Stimulated activated naive CD8-positive, alpha-beta T cell treated with anti-CD3 and anti-CD28 coated beads, Interleukin-15, Interleukin-2, amounts not matched to agents 100 ng/mL and 50 ng/mL, for 24 hours (primary cell): ENCODE results near the gene SST.

Experiments used
- H3K27ac Mint-ChIP-seq: one replicate; pipeline ENCODE4 v1.8.0; 2021; ENCODE audit warnings: mild to moderate bottlenecking, mixed read lengths
- H3K27me3 Mint-ChIP-seq: one replicate; pipeline ENCODE4 v1.8.0; 2021; ENCODE audit warnings: mixed read lengths
- H3K36me3 Mint-ChIP-seq: one replicate; pipeline ENCODE4 v1.8.0; 2021; ENCODE audit warnings: low read depth, mixed read lengths
- H3K4me1 Mint-ChIP-seq: one replicate; pipeline ENCODE4 v1.8.0; 2021; ENCODE audit warnings: low read depth, mixed read lengths
- H3K4me3 Mint-ChIP-seq: one replicate; pipeline ENCODE4 v1.8.0; 2021; ENCODE audit warnings: mild to moderate bottlenecking, mixed read lengths
- H3K9me3 Mint-ChIP-seq: one replicate; pipeline ENCODE4 v1.8.0; 2021; ENCODE audit warnings: mixed read lengths

Gene SST

GRCh38 chr3:187669675-187670504 is at the start of gene SST:
TSS of gene SST (minus strand) at chr3:187670394. CDS start at chr3:187670291, 103 bp downstream.
- Mint-ChIP-seq H3K27ac (no peak within 1 kb of the TSS), H3K4me3 (no peak within 1 kb of the TSS), H3K4me1 (peaks cover 12% of the 10 kb centered on the region), H3K9me3 (no peaks in the 10 kb centered on the region), H3K36me3 (no peaks in the 10 kb centered on the region), H3K27me3 (peaks cover 73% of the 10 kb centered on the region)

GRCh38 chr3:187719628-187720336 is 49.6 kb upstream of the SST start:
- H3K27me3 Mint-ChIP-seq: no peaks in the 10 kb centered on the region
- H3K9me3 Mint-ChIP-seq: no peaks in the 10 kb centered on the region
- no peak overlapping the region for H3K4me3 Mint-ChIP-seq
- H3K4me1 Mint-ChIP-seq: no peaks in the 10 kb centered on the region
- H3K36me3 Mint-ChIP-seq: peaks cover 33% of the 10 kb centered on the region
- H3K27ac Mint-ChIP-seq: no peak overlapping the region

DNA sequence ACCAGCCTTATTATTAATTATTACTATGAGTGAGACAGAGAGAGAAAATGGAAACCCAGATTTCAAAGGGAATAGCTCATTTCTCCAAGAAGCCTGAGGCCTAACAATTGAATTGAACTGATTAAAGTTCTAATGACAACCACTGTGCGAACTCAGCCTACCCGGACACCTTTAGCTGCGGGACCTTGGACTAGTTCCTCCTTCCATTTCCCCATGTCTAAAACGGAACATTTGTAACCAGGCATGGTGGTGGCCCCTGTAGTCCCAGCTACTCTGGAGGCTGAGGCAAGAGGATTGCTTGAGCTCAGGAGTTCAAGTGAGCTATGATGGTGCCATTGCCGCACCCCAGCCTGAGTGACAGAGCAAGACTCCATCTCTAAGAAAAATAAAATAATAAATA is 48.6 kb upstream of the SST start:
- Mint-ChIP-seq H3K4me1 (peaks cover 5% of the 10 kb centered on the region), H3K27ac (no peak overlapping the region), H3K27me3 (peaks cover 3% of the 10 kb centered on the region), H3K36me3 (peaks cover 23% of the 10 kb centered on the region), H3K4me3 (no peak overlapping the region), H3K9me3 (no peaks in the 10 kb centered on the region)

DNA sequence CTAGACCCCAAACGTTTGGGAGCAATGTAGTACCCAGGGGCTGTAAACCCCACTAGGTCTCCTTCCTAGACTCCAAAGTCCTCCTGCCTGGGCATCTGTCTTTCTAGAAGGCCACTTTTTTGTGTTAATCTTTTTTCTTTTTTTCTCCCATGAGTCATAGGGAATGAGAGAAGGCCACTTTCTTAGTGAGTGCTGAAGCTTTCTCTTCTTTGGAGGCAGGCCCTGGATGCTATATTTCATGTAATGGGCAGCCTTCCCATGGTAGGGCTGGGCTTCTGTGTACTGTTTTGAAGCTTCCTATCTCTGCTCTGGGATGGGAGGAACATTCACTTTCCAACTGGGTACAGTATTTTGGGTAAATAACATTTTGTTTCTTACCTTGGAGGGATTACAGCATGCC is 47.4 kb upstream of the SST start:
- no peaks in the 10 kb centered on the region for H3K9me3 Mint-ChIP-seq
- peaks cover 3% of the 10 kb centered on the region for H3K27me3 Mint-ChIP-seq
- peaks cover 5% of the 10 kb centered on the region for H3K4me1 Mint-ChIP-seq
- no peak overlapping the region for H3K4me3 Mint-ChIP-seq
- peaks cover 12% of the 10 kb centered on the region for H3K36me3 Mint-ChIP-seq
- no peak overlapping the region for H3K27ac Mint-ChIP-seq

- peaks cover 5% of the 10 kb centered on the region for H3K4me1 Mint-ChIP-seq
- H3K9me3 Mint-ChIP-seq: no peaks in the 10 kb centered on the region
- peaks cover 3% of the 10 kb centered on the region for H3K27me3 Mint-ChIP-seq
- H3K4me3 Mint-ChIP-seq: no peak overlapping the region
- H3K36me3 Mint-ChIP-seq: no peaks in the 10 kb centered on the region
- H3K27ac Mint-ChIP-seq: no peak overlapping the region
Observed at GRCh38 chr3:187714404-187714979, 44.3 kb upstream of the SST start.

- Mint-ChIP-seq H3K36me3 (no peaks in the 10 kb centered on the region), H3K4me3 (no peak overlapping the region), H3K27ac (no peak overlapping the region), H3K27me3 (peaks cover 3% of the 10 kb centered on the region), H3K4me1 (peaks cover 5% of the 10 kb centered on the region), H3K9me3 (no peaks in the 10 kb centered on the region)
Observed at GRCh38 chr3:187713504-187713903, 43.3 kb upstream of the SST start.

DNA sequence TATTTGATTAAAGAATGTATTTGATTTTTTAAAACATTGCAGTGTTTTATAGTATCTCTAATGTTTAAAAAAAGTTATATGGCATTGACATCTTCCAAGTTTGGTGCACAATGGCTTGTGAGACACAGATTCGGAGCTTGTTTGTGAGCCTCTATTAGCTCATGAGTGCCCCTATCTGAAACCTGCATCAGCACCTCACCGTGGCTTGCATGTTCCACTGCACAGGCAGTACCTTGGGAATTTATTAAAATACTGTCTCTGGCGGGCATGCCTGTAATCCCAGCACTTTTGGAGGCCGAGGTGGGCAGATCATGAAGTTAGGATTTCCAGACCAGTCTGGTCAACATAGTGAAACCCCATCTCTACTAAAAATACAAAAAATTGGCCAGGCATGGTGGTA is 39.0 kb upstream of the SST start:
- Mint-ChIP-seq H3K9me3 (no peaks in the 10 kb centered on the region), H3K36me3 (no peaks in the 10 kb centered on the region), H3K27me3 (no peaks in the 10 kb centered on the region), H3K4me1 (peaks cover 3% of the 10 kb centered on the region), H3K4me3 (no peak overlapping the region), H3K27ac (no peak overlapping the region)

DNA sequence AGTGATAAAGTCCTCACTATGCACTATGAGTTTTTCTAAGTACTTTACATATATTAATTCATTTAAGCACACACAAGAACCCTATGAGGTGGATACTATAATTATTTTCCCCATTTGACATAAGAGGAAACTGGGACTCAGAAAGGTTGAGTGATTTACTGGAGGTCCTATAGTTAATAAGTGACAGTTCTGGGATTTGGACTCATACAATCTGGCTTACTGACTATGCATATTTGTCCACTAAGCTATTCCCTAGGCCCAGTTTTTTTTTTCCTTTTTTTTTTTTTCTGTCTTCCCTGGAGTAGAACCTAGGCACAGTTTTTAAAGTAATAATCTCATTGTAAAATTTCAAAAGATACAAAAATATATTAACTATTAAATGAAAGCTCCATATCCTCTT is 38.5 kb upstream of the SST start:
- no peak overlapping the region for H3K4me3 Mint-ChIP-seq
- H3K36me3 Mint-ChIP-seq: no peaks in the 10 kb centered on the region
- H3K27me3 Mint-ChIP-seq: no peaks in the 10 kb centered on the region
- no peaks in the 10 kb centered on the region for H3K9me3 Mint-ChIP-seq
- no peak overlapping the region for H3K27ac Mint-ChIP-seq
- no peaks in the 10 kb centered on the region for H3K4me1 Mint-ChIP-seq

DNA sequence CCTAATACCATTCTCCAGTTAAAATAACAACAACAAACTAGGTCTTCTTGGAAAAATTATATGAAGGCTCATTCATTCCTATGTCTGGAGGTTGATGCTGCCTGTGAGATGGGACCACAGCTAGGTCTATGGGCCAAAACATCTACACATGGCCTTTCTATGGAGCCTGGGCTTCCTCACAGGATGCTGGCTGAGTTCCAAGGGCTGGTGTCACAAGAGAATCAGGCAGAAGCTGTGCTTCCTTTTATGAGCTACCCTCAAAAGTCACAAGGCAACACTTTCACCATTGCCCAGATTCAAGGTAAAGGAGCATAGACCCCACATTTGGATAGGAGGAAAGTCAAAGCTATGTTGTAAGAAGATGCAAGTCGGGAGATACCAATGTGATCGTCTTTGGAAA is 36.8 kb upstream of the SST start:
- Mint-ChIP-seq H3K27ac (no peak overlapping the region), H3K9me3 (no peaks in the 10 kb centered on the region), H3K4me1 (no peaks in the 10 kb centered on the region), H3K36me3 (no peaks in the 10 kb centered on the region), H3K4me3 (no peak overlapping the region), H3K27me3 (no peaks in the 10 kb centered on the region)

GRCh38 chr3:187705164-187705563 is 35.0 kb upstream of the SST start:
- Mint-ChIP-seq H3K36me3 (no peaks in the 10 kb centered on the region), H3K27ac (no peak overlapping the region), H3K4me1 (no peaks in the 10 kb centered on the region), H3K9me3 (no peaks in the 10 kb centered on the region), H3K27me3 (no peaks in the 10 kb centered on the region), H3K4me3 (no peak overlapping the region)

DNA sequence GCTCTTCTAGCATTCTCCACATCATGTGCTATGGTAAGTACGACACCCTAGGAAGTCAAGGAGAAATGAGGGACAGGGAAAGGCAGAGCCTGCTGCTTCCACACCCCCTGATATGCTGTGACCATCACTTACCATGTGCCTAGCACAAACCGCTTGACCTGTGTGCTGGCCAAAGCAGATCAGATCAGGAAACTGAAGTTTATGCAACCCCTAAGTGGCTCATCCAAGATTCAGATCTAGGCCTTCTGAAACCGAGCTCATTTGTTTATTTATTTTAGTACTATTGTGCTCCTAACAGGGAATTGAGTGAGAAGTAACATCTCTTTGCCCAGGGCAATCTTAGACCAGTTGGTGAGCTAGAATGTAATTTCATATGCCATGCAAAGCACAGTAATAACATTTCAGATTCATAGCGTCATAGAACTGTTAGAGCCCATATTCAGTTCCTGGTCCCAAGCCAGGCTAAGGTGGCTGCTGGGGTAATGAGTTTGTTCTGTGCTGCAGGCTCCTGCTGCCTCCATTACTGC is 32.4 kb upstream of the SST start, which contains the start of gene RTP2:
Gene RTP2 (minus strand): TSS at position 51 of the 527 bp plus-strand sequence. CDS start 429 bp downstream, outside the sequence.
- Mint-ChIP-seq H3K4me1 (no peaks in the 10 kb centered on the region), H3K27me3 (no peaks in the 10 kb centered on the region), H3K27ac (no peak within 1 kb of the TSS), H3K36me3 (no peaks in the 10 kb centered on the region), H3K9me3 (no peaks in the 10 kb centered on the region), H3K4me3 (no peak within 1 kb of the TSS)

- Mint-ChIP-seq H3K4me1 (no peaks in the 10 kb centered on the region), H3K36me3 (no peaks in the 10 kb centered on the region), H3K9me3 (no peaks in the 10 kb centered on the region), H3K27me3 (peaks cover 9% of the 10 kb centered on the region), H3K4me3 (no peak overlapping the region), H3K27ac (no peak overlapping the region)
Observed at GRCh38 chr3:187700249-187700648, 30.1 kb upstream of the SST start.

DNA sequence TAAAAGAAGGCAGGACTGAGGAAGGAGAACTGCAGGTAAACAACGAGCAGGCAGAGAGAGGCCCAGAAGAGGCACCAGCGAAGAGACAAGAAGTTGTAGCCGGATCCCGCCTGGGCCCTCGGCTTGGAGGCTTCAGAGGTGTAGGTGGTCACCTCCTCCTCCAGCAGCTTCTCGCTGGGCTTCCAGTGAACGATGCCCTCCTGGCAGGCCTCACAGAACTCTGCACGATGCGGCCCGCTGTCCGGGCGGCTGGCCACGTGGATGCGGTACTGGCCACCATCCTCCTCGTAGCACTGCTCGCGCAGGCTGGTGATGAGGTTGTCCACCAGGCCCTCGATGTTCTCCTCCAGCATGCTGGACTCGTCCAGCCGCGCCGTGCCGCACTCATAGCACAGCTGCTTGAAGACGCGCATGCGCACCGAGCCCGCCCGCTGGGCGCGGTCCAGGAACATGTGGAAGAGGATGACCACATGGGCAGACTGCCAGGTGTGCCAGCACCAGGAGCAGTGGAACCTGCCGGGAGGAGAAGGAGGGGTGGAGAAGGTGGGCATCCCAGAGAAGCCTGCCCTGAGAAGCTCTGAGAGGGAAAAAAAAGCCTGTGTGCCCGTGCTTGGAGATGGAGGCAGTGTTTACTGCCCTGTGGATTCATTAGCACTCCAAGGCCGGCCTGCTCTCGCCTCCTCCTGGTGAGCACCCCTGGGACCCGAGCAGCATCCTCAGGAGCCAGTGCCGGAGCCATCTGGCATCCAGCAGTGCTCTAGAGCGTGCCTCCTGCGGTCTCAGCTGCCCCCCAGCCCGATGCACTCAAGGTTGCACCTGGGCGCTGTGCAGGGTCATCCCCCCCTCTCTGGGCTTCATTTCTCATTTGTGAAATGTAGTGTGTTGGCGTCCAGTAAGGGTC is 28.6 kb upstream of the SST start:
- H3K36me3 Mint-ChIP-seq: no peaks in the 10 kb centered on the region
- H3K27ac Mint-ChIP-seq: no peak overlapping the region
- H3K4me3 Mint-ChIP-seq: no peak overlapping the region
- no peaks in the 10 kb centered on the region for H3K9me3 Mint-ChIP-seq
- H3K4me1 Mint-ChIP-seq: no peaks in the 10 kb centered on the region
- peaks cover 23% of the 10 kb centered on the region for H3K27me3 Mint-ChIP-seq

- H3K4me1 Mint-ChIP-seq: no peaks in the 10 kb centered on the region
- no peak overlapping the region for H3K4me3 Mint-ChIP-seq
- H3K36me3 Mint-ChIP-seq: no peaks in the 10 kb centered on the region
- no peaks in the 10 kb centered on the region for H3K9me3 Mint-ChIP-seq
- H3K27ac Mint-ChIP-seq: no peak overlapping the region
- peaks cover 37% of the 10 kb centered on the region for H3K27me3 Mint-ChIP-seq
Observed at GRCh38 chr3:187696021-187696420, 25.8 kb upstream of the SST start.
